HG02884 (cell line): Measurements from ENCODE around the gene ULK4.
"Not testable (repeated sequence)": the region's sequence is repeated elsewhere in the genome, so short reads cannot be mapped to it uniquely, and the experiment has no call there.

Experiments
- ATAC-seq: cut with Tn5 transposase; IDR thresholded peaks from one replicate; pipeline ENCODE4 v1.9.1; 2021; ENCODE audit warnings: mild to moderate bottlenecking, moderate library complexity; ENCODE audit not compliant: unreplicated experiment

ULK4 gene

GRCh38 chr3:41695806-41696205 is 266.1 kb downstream of the ULK4 start:
- ATAC-seq: not testable (repeated sequence)

- no peak for ATAC-seq
Observed at GRCh38 chr3:41693799-41694198, 268.1 kb downstream of the ULK4 start.

- ATAC-seq: no peak
Observed at GRCh38 chr3:41690766-41691563, 270.9 kb downstream of the ULK4 start.

GRCh38 chr3:41688595-41689380 is 273.1 kb downstream of the ULK4 start:
- no peak for ATAC-seq

GRCh38 chr3:41684797-41685735 is 276.8 kb downstream of the ULK4 start:
- ATAC-seq: no peak

- ATAC-seq: no peak
Observed at GRCh38 chr3:41683666-41684350, 278.1 kb downstream of the ULK4 start.

GRCh38 chr3:41682996-41683395 is 278.9 kb downstream of the ULK4 start:
- no peak for ATAC-seq

- no peak for ATAC-seq
Observed at GRCh38 chr3:41682382-41682781, 279.5 kb downstream of the ULK4 start.

- no peak for ATAC-seq
Observed at GRCh38 chr3:41681479-41681878, 280.4 kb downstream of the ULK4 start.

- ATAC-seq: no peak
Observed at GRCh38 chr3:41679374-41679773, 282.5 kb downstream of the ULK4 start.

- not testable (repeated sequence) for ATAC-seq
Observed at GRCh38 chr3:41675102-41675501, 286.8 kb downstream of the ULK4 start.

- no peak for ATAC-seq
Observed at GRCh38 chr3:41674449-41674848, 287.5 kb downstream of the ULK4 start.

- ATAC-seq: no peak
Observed at GRCh38 chr3:41673650-41674049, 288.3 kb downstream of the ULK4 start.

GRCh38 chr3:41668379-41668778 is 293.5 kb downstream of the ULK4 start:
- no peak for ATAC-seq

GRCh38 chr3:41662288-41662687 is 299.6 kb downstream of the ULK4 start:
- no peak for ATAC-seq

- no peak for ATAC-seq
Observed at GRCh38 chr3:41661796-41662195, 300.1 kb downstream of the ULK4 start.

GRCh38 chr3:41660510-41660909 is 301.4 kb downstream of the ULK4 start:
- no peak for ATAC-seq

GRCh38 chr3:41653571-41654239 is 308.2 kb downstream of the ULK4 start:
- ATAC-seq: no peak

- ATAC-seq: no peak
Observed at GRCh38 chr3:41652931-41653330, 309.0 kb downstream of the ULK4 start.

- ATAC-seq: no peak
Observed at GRCh38 chr3:41652506-41652905, 309.4 kb downstream of the ULK4 start.
